ENCODE data around the gene TNKS1BP1.

Gene TNKS1BP1

DNA sequence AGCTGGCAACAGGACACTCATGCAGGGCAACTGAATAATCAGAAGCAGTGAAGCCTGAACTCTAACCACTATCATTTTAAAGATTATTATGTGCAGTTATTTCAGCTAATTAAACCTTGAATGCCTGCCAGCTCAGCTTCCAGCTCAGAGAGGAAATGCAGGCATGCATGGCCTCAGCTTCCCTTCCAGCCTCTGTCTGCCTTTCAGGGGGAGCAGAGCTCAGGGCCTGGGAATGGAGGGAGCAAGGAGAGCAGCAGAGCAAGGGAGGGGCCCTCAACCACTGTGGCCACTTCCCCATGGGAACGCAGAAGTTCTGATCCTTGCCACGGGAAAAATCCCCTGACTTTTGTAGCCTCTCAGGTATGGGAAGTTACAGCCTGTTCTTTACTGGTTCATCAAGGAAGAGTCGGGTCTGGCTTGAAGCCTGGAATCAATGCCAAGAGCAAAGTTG, 55.2 kb downstream of the TNKS1BP1 start:
- H4K20me1 ChIP-seq (ENCODE audit: control insufficient read depth, insufficient read depth, low read depth, low read length) = no peaks in the 10 kb centered on the region
- H3K27me3 ChIP-seq (ENCODE audit: control insufficient read depth, low read length) = peaks cover 7% of the 10 kb centered on the region
- H3K36me3 ChIP-seq (ENCODE audit: control insufficient read depth, low read length) = no peaks in the 10 kb centered on the region
- no peak overlapping the region for H3K27ac ChIP-seq (ENCODE audit: low read depth, low read length)
- no peaks in the 10 kb centered on the region for H3F3A ChIP-seq (ENCODE audit: control insufficient read depth, insufficient read depth)
- H3K79me2 ChIP-seq (ENCODE audit: control insufficient read depth, low read length) = no peaks in the 10 kb centered on the region
- no peak for TF ChIP-seq EZH2phosphoT487 (IDR thresholded peaks at IDR 0.05; ENCODE audit: borderline replicate concordance, low read length)
- TF ChIP-seq, protein P1, sequence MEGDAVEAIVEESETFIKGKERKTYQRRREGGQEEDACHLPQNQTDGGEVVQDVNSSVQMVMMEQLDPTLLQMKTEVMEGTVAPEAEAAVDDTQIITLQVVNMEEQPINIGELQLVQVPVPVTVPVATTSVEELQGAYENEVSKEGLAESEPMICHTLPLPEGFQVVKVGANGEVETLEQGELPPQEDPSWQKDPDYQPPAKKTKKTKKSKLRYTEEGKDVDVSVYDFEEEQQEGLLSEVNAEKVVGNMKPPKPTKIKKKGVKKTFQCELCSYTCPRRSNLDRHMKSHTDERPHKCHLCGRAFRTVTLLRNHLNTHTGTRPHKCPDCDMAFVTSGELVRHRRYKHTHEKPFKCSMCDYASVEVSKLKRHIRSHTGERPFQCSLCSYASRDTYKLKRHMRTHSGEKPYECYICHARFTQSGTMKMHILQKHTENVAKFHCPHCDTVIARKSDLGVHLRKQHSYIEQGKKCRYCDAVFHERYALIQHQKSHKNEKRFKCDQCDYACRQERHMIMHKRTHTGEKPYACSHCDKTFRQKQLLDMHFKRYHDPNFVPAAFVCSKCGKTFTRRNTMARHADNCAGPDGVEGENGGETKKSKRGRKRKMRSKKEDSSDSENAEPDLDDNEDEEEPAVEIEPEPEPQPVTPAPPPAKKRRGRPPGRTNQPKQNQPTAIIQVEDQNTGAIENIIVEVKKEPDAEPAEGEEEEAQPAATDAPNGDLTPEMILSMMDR (IDR thresholded peaks at IDR 0.05; ENCODE audit: low read depth, low read length, poor library complexity, severe bottlenecking) = no peak
- H3K4me1 ChIP-seq (ENCODE audit: control insufficient read depth, low read length) = no peaks in the 10 kb centered on the region
- H3K9me2 ChIP-seq (replicated peaks; ENCODE audit: control insufficient read depth, low read length) = no peaks in the 10 kb centered on the region
- H3K4me2 ChIP-seq (ENCODE audit: low read length) = no peak overlapping the region
- no peak overlapping the region for H3K4me3 ChIP-seq (ENCODE audit: low read length)
- no peaks in the 10 kb centered on the region for H3K9me3 ChIP-seq (ENCODE audit: control insufficient read depth, insufficient read depth, low read length)

DNA sequence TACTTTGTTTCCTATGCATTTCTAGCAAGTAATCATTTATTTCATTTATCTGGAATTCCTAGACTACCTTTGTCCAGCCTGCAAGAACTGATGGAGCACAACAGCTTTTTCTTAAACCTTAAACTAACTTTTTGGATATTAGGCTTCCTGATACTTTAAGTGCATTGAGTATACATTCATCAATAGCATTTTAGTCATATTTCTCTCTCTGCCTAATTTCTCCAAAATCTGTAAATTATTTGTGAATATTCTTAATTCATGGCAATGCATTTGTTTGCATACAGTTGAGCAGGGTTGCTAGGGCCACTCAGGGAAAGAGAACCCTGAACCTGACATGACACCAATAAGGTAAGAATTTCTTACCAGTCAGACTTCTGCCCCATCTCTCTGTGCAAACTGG, 58.6 kb downstream of the TNKS1BP1 start:
- H3K9me2 ChIP-seq (replicated peaks; ENCODE audit: control insufficient read depth, low read length) = no peaks in the 10 kb centered on the region
- H3K27me3 ChIP-seq (ENCODE audit: control insufficient read depth, low read length) = no peaks in the 10 kb centered on the region
- TF ChIP-seq EZH2phosphoT487 (IDR thresholded peaks at IDR 0.05; ENCODE audit: borderline replicate concordance, low read length) = no peak
- TF ChIP-seq, protein P1 (IDR thresholded peaks at IDR 0.05; ENCODE audit: low read depth, low read length, poor library complexity, severe bottlenecking) = no peak
- no peak overlapping the region for H3K4me2 ChIP-seq (ENCODE audit: low read length)
- no peaks in the 10 kb centered on the region for H3K9me3 ChIP-seq (ENCODE audit: control insufficient read depth, insufficient read depth, low read length)
- no peaks in the 10 kb centered on the region for H3K79me2 ChIP-seq (ENCODE audit: control insufficient read depth, low read length)
- no peaks in the 10 kb centered on the region for H3K4me1 ChIP-seq (ENCODE audit: control insufficient read depth, low read length)
- H3K36me3 ChIP-seq (ENCODE audit: control insufficient read depth, low read length) = no peaks in the 10 kb centered on the region
- no peaks in the 10 kb centered on the region for H3F3A ChIP-seq (ENCODE audit: control insufficient read depth, insufficient read depth)
- no peak overlapping the region for H3K4me3 ChIP-seq (ENCODE audit: low read length)
- no peaks in the 10 kb centered on the region for H4K20me1 ChIP-seq (ENCODE audit: control insufficient read depth, insufficient read depth, low read depth, low read length)
- H3K27ac ChIP-seq (ENCODE audit: low read depth, low read length) = no peak overlapping the region

DNA sequence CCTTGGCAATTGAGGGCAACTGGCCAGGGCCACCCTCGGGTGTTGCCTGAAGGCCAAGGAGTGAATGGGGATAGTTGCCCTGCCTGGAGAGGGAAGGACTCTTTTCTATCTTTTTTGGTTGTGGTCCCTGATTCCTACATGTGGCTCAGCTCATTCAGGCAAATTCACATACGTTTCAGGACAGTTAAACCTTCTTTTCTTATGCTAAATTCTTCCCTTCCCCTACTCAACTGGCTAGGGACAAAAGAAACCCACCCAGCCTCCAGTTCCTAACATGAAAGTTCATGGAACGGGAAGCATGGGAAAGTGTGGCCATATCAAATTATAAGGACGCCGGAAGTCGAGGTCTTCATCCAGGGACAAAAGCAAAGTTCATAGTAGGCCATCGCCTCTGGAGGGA, 61.4 kb downstream of the TNKS1BP1 start:
- Histone ChIP-seq H3K9me3 (ENCODE audit: control insufficient read depth, insufficient read depth, low read length) (no peaks in the 10 kb centered on the region; the same call in 1 of the 2 replicates), H4K20me1 (ENCODE audit: control insufficient read depth, insufficient read depth, low read depth, low read length) (no peaks in the 10 kb centered on the region), H3K4me1 (ENCODE audit: control insufficient read depth, low read length) (peaks cover under 1% of the 10 kb centered on the region; the same call in 1 of the 2 replicates), H3K4me3 (ENCODE audit: low read length) (no peak overlapping the region), H3K36me3 (ENCODE audit: control insufficient read depth, low read length) (no peaks in the 10 kb centered on the region), H3K79me2 (ENCODE audit: control insufficient read depth, low read length) (no peaks in the 10 kb centered on the region), H3K4me2 (ENCODE audit: low read length) (no peak overlapping the region), H3K27ac (ENCODE audit: low read depth, low read length) (no peak overlapping the region), H3K27me3 (ENCODE audit: control insufficient read depth, low read length) (no peaks in the 10 kb centered on the region), H3F3A (ENCODE audit: control insufficient read depth, insufficient read depth) (no peaks in the 10 kb centered on the region), H3K9me2 (replicated peaks; ENCODE audit: control insufficient read depth, low read length) (no peaks in the 10 kb centered on the region)
- TF ChIP-seq, protein P1 (IDR thresholded peaks at IDR 0.05; ENCODE audit: low read depth, low read length, poor library complexity, severe bottlenecking) = no peak
- TF ChIP-seq EZH2phosphoT487 (IDR thresholded peaks at IDR 0.05; ENCODE audit: borderline replicate concordance, low read length) = no peak
